ENCODE measurements around the gene PDE2A. TPM values are rescaled to one million over a fixed set of nuclear protein-coding genes. Genes with fewer than 3 reads are reported as not detected.

PDE2A gene
- total and polyA plus RNA-seq, 2 of the 4 experiments (the other 2 are of a cell fraction), result 0.02 TPM; not detected in 1

DNA sequence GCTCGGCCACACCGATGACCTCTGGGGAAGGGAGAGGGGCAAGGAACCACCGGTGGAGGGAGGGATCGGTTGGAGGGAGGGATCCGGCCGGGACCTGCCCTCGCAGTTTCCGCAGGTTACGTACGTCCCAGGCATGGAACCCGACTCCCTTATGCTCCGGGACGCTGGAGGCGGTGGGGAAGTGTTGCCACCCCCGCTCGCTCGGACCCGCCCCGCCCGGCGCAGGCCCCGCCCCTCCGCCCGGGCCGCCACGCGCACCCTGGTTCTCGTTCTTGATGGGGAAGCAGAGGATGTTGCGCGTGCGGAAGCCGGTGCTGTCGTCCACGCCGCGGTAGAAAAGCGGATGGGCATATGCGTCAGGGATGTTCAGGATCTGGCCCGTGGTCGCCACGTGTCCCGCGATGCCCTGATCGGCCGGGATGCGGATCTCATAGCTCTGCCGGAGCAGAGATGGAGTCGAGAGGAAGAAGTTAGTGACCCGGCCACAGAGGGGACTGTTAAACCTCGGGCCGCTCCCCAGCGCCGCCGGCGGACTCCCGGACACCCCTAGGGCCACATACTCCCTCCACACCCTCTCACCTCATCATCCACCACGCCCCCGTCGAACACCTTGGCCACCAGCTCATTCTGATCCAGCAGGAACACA, 89.8 kb downstream of the PDE2A start:
- in situ Hi-C loops (cut with MboI; ENCODE audit: low sequenced_read_pairs), result loop anchor here (10.0 kb wide), 1 partner anchor 60 kb away; no protein-coding TSS in a partner anchor
- H4K20me1 ChIP-seq (ENCODE audit: insufficient read depth, low read length), result peaks cover 2% of the 10 kb centered on the region; the same call in 1 of the 2 replicates
- TF ChIP-seq, protein P1, sequence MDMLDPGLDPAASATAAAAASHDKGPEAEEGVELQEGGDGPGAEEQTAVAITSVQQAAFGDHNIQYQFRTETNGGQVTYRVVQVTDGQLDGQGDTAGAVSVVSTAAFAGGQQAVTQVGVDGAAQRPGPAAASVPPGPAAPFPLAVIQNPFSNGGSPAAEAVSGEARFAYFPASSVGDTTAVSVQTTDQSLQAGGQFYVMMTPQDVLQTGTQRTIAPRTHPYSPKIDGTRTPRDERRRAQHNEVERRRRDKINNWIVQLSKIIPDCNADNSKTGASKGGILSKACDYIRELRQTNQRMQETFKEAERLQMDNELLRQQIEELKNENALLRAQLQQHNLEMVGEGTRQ (IDR thresholded peaks at IDR 0.05; ENCODE audit: low read depth, low read length), result peak; percentile 24; the same call in 1 of the 2 replicates
- TF ChIP-seq MAFK (IDR thresholded peaks at IDR 0.05; ENCODE audit: low read depth, low read length), result no peak
- H2AFZ ChIP-seq (replicated peaks; ENCODE audit: low read length, poor library complexity), result peak overlapping the region; percentile 76
- H4K91ac ChIP-seq (ENCODE audit: insufficient read depth, low read depth, low read length), result no peak overlapping the region
- no peak overlapping the region for H3K9ac ChIP-seq (ENCODE audit: low read depth, low read length)
- H2AK9ac ChIP-seq (replicated peaks; ENCODE audit: low read depth, low read length, poor library complexity), result peak overlapping the region; percentile 67
- H3K4me1 ChIP-seq (ENCODE audit: control insufficient read depth, insufficient read depth, low read length), result no peaks in the 10 kb centered on the region; the same call in 1 of the 2 replicates
- peak overlapping the region; percentile 15; the same call in 1 of the 2 replicates for H3K4me3 ChIP-seq (ENCODE audit: insufficient read depth, low read depth, low read length)
- CTCF ChIA-PET, result interaction anchor here (1.4 kb wide), 1 partner anchor 83 kb away, joined by 6 read pairs; no protein-coding TSS in a partner anchor
- no peaks in the 10 kb centered on the region for H3K36me3 ChIP-seq (ENCODE audit: control insufficient read depth, insufficient read depth, low read length)
- no peak overlapping the region for H4K8ac ChIP-seq (ENCODE audit: low read depth in 2 of 2, low read length in 2 of 2)
- H2AK5ac ChIP-seq (ENCODE audit: low read depth, low read length), result no peak overlapping the region
- H3K9me3 ChIP-seq (ENCODE audit: control insufficient read depth, insufficient read depth, low read length), result peaks cover 7% of the 10 kb centered on the region; the same call in 1 of the 2 replicates
- H2BK20ac ChIP-seq (ENCODE audit: low read depth, low read length), result no peak overlapping the region
- no peak overlapping the region for H3K4ac ChIP-seq (ENCODE audit: low read depth, low read length)
- H3K23ac ChIP-seq (ENCODE audit: low read depth, low read length), result no peak overlapping the region
- no peak overlapping the region for H4K5ac ChIP-seq (ENCODE audit: low read depth, low read length)
- intact Hi-C loops (cut with micrococcal nuclease), result no loop called here
- H3K14ac ChIP-seq (replicated peaks; ENCODE audit: low read depth, low read length), result no peak overlapping the region
- dilution Hi-C loops (cut with HindIII; ENCODE audit: low sequenced_read_pairs, unreplicated experiment), result no loop called here
- no TSS peak for BruUV-seq (replicated peaks)
- H2BK15ac ChIP-seq (ENCODE audit: low read depth, low read length), result no peak overlapping the region
- 20% methylated on average over 1 of the region's 59 CpGs; no CpG with 5 or more reads in 1 of the 2 experiments for WGBS, 2 experiments (ENCODE audit: extremely low coverage in 2 of 2, insufficient read length in 1 of 2)
- no peak overlapping the region for H3K27ac ChIP-seq (ENCODE audit: insufficient read depth, low read length)
- no peaks in the 10 kb centered on the region for H3K79me1 ChIP-seq (ENCODE audit: low read depth in 1 of 2, low read length in 2 of 2)
- peak overlapping the region; percentile 58 for H3K4me2 ChIP-seq (ENCODE audit: low read depth, low read length)
- no peak overlapping the region for H2BK5ac ChIP-seq (ENCODE audit: low read depth, low read length, poor library complexity, severe bottlenecking)
- no peaks in the 10 kb centered on the region for H3K9me1 ChIP-seq (ENCODE audit: insufficient read depth, low read length)
- POLR2A ChIA-PET (ENCODE audit: unreplicated experiment), result no interaction called here
- no peak overlapping the region for H3K18ac ChIP-seq (ENCODE audit: low read depth, low read length)
- H3K56ac ChIP-seq (ENCODE audit: extremely low read depth, insufficient read depth, low read length), result no peak overlapping the region
- no peak overlapping the region for H2BK120ac ChIP-seq (ENCODE audit: low read depth, low read length)
- peak; percentile 18 for DNase-seq
- ATAC-seq (ENCODE audit: low read depth), result peak; percentile 48
- peaks cover 94% of the 10 kb centered on the region for H3K27me3 ChIP-seq (ENCODE audit: control insufficient read depth, insufficient read depth, low read length)

Data from IMR-90 (cell line).